ENCODE data around the gene TPH1. TPM values are rescaled to one million over a fixed set of nuclear protein-coding genes. Genes with fewer than 3 reads are reported as not detected.

The TPH1 gene
- polyA plus RNA-seq (1.2 and 1.4 TPM in 2 replicates), polyA minus RNA-seq (1.6 and 1.7 TPM in 2 replicates)

DNA sequence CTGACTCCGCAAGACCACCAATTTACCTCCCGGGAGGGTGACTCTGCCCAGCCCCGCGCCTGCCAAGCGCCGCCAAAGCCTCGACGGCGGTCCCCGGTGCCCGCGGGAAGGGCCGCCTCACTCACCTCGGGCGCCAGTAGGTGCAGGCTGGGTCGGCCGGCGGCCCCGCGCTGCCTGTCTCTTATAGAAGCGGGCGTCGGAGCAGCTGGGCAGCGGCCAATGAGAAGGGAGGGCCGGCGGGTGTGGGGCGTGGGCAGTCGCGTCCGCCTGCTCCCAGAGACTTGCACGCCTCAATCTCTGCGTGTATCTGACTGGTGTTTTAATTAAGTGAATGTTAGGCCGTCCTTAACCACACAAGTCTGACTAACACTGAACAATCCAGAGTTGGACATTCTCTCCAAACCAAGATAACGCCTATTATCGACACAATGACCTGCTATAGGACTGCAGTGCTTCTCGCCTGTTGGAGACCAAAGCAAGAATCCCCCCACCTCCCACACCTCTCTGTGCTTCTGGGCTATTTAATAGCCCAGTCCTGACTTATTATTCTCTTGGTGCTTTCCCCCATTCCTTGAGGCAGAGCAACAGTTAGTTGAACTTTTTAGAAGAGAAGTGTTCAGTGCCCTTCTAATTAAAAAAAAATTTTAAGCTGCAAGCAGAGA lies at the start of gene TPH1:
Gene TPH1, minus strand, starts transcription at position 154 of the 662 bp plus-strand sequence. CDS start 5,507 bp downstream, outside the sequence.
- Histone ChIP-seq H3K27me3 (ENCODE audit: insufficient read depth, low read depth, low read length) (peaks cover 24% of the 10 kb centered on the region), H2AFZ (ENCODE audit: low read depth, low read length) (no peak within 1 kb of the TSS), H3K36me3 (ENCODE audit: insufficient read depth, low read length) (no peaks in the 10 kb centered on the region), H3K4me2 (ENCODE audit: low read length) (no peak within 1 kb of the TSS), H4K20me1 (ENCODE audit: insufficient read depth) (no peaks in the 10 kb centered on the region), H3K9ac (ENCODE audit: low read length) (no peak within 1 kb of the TSS), H3K9me3 (ENCODE audit: low read length) (no peaks in the 10 kb centered on the region), H3F3A (ENCODE audit: insufficient read depth, low read length, poor library complexity, severe bottlenecking) (no peaks in the 10 kb centered on the region), H3K79me2 (replicated peaks; ENCODE audit: insufficient read depth, low read length) (no peaks in the 10 kb centered on the region), H3K9me2 (ENCODE audit: insufficient read depth, low read length) (no peaks in the 10 kb centered on the region), H3K4me3 (ENCODE audit: low read length) (no peak within 1 kb of the TSS), H3K27ac (ENCODE audit: low read length) (no peak within 1 kb of the TSS)
- TF ChIP-seq, protein P1, sequence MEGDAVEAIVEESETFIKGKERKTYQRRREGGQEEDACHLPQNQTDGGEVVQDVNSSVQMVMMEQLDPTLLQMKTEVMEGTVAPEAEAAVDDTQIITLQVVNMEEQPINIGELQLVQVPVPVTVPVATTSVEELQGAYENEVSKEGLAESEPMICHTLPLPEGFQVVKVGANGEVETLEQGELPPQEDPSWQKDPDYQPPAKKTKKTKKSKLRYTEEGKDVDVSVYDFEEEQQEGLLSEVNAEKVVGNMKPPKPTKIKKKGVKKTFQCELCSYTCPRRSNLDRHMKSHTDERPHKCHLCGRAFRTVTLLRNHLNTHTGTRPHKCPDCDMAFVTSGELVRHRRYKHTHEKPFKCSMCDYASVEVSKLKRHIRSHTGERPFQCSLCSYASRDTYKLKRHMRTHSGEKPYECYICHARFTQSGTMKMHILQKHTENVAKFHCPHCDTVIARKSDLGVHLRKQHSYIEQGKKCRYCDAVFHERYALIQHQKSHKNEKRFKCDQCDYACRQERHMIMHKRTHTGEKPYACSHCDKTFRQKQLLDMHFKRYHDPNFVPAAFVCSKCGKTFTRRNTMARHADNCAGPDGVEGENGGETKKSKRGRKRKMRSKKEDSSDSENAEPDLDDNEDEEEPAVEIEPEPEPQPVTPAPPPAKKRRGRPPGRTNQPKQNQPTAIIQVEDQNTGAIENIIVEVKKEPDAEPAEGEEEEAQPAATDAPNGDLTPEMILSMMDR (IDR thresholded peaks at IDR 0.05; ENCODE audit: poor library complexity, severe bottlenecking) = no peak
- TF ChIP-seq SMC3 (conservative IDR thresholded peaks at IDR 0.05; ENCODE audit: poor library complexity) (no peak), EP300 (conservative IDR thresholded peaks at IDR 0.05; ENCODE audit: poor library complexity, severe bottlenecking) (no peak), RAD21 (conservative IDR thresholded peaks at IDR 0.05) (no peak), TAF1 (IDR thresholded peaks at IDR 0.05; ENCODE audit: low read depth) (no peak), EZH2 (IDR thresholded peaks at IDR 0.05; ENCODE audit: borderline replicate concordance, insufficient read depth, low read length, poor library complexity, severe bottlenecking) (no peak), MXI1 (conservative IDR thresholded peaks at IDR 0.05; ENCODE audit: poor library complexity, severe bottlenecking) (no peak), POLR2AphosphoS5 (IDR thresholded peaks at IDR 0.05) (no peak)
- TF ChIP-seq, protein P2, sequence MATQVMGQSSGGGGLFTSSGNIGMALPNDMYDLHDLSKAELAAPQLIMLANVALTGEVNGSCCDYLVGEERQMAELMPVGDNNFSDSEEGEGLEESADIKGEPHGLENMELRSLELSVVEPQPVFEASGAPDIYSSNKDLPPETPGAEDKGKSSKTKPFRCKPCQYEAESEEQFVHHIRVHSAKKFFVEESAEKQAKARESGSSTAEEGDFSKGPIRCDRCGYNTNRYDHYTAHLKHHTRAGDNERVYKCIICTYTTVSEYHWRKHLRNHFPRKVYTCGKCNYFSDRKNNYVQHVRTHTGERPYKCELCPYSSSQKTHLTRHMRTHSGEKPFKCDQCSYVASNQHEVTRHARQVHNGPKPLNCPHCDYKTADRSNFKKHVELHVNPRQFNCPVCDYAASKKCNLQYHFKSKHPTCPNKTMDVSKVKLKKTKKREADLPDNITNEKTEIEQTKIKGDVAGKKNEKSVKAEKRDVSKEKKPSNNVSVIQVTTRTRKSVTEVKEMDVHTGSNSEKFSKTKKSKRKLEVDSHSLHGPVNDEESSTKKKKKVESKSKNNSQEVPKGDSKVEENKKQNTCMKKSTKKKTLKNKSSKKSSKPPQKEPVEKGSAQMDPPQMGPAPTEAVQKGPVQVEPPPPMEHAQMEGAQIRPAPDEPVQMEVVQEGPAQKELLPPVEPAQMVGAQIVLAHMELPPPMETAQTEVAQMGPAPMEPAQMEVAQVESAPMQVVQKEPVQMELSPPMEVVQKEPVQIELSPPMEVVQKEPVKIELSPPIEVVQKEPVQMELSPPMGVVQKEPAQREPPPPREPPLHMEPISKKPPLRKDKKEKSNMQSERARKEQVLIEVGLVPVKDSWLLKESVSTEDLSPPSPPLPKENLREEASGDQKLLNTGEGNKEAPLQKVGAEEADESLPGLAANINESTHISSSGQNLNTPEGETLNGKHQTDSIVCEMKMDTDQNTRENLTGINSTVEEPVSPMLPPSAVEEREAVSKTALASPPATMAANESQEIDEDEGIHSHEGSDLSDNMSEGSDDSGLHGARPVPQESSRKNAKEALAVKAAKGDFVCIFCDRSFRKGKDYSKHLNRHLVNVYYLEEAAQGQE (IDR thresholded peaks at IDR 0.05; ENCODE audit: borderline replicate concordance) = no peak

GRCh38 chr11:18093959-18094358 lies 47.9 kb upstream of the TPH1 start:
- Histone ChIP-seq H4K20me1 (ENCODE audit: insufficient read depth) (no peaks in the 10 kb centered on the region), H3K4me2 (ENCODE audit: low read length) (no peak overlapping the region), H3K36me3 (ENCODE audit: insufficient read depth, low read length) (peaks cover 7% of the 10 kb centered on the region), H3K79me2 (replicated peaks; ENCODE audit: insufficient read depth, low read length) (no peaks in the 10 kb centered on the region), H2AFZ (ENCODE audit: low read depth, low read length) (no peak overlapping the region), H3K27me3 (ENCODE audit: insufficient read depth, low read depth, low read length) (no peaks in the 10 kb centered on the region), H3K9me3 (ENCODE audit: low read length) (no peaks in the 10 kb centered on the region), H3K9ac (ENCODE audit: low read length) (no peak overlapping the region), H3K4me3 (ENCODE audit: low read length) (no peak overlapping the region), H3F3A (ENCODE audit: insufficient read depth, low read length, poor library complexity, severe bottlenecking) (no peaks in the 10 kb centered on the region), H3K27ac (ENCODE audit: low read length) (no peak overlapping the region), H3K9me2 (ENCODE audit: insufficient read depth, low read length) (no peaks in the 10 kb centered on the region)
- TF ChIP-seq, protein P1 (IDR thresholded peaks at IDR 0.05; ENCODE audit: poor library complexity, severe bottlenecking) = no peak
- TF ChIP-seq MXI1 (conservative IDR thresholded peaks at IDR 0.05; ENCODE audit: poor library complexity, severe bottlenecking) (no peak), POLR2AphosphoS5 (IDR thresholded peaks at IDR 0.05) (no peak), EZH2 (IDR thresholded peaks at IDR 0.05; ENCODE audit: borderline replicate concordance, insufficient read depth, low read length, poor library complexity, severe bottlenecking) (no peak), SMC3 (conservative IDR thresholded peaks at IDR 0.05; ENCODE audit: poor library complexity) (no peak), RAD21 (conservative IDR thresholded peaks at IDR 0.05) (no peak), TAF1 (IDR thresholded peaks at IDR 0.05; ENCODE audit: low read depth) (no peak)
- TF ChIP-seq, protein P2 (IDR thresholded peaks at IDR 0.05; ENCODE audit: borderline replicate concordance) = no peak

Measured in neural cell (in vitro differentiated cells).